KG1 (cell line): ENCODE data around the gene FAM216A.

ENCODE experiments used
- DNase-seq: peaks from one replicate; lab custom pipeline; 2025; lab: John Stamatoyannopoulos, UW

The FAM216A gene

GRCh38 chr12:110538869-110539622 is 70.4 kb downstream of the FAM216A start:
- DNase-seq, result no peak
